Measurements from ENCODE around the gene HTT-AS. TPM values are rescaled to one million over a fixed set of nuclear protein-coding genes. Genes with fewer than 3 reads are reported as not detected.
A peak's percentile ranks its signal among the peaks of the same experiment; 100 is the strongest.

The HTT-AS gene
- total and polyA plus RNA-seq, 2 experiments from 2014 or later: not detected

DNA sequence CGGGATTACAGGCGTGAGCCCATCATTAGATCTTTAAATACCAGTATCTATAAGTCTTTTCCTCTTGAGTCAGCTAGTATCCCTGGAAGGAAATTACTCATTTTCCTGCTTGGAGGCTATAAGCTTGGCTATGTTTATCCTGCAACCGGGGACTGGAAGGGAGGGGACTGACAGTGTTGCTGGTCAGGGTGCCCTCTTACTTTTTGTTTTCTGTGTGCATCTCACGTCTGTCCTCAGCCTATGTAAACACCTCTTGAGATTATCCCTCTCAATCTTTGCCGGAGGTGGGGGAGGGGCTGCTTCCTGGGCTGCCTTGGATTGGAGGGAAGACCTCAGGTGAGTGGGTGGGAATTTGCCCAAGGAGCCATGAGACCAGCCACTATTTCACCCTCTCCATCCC, 37.1 kb upstream of the HTT-AS start:
- no peak overlapping the region for H2AFZ ChIP-seq
- H3F3A ChIP-seq (ENCODE audit: insufficient read depth): peaks cover 39% of the 10 kb centered on the region
- H3K4me2 ChIP-seq (ENCODE audit: unreplicated experiment): no peak overlapping the region
- no peaks in the 10 kb centered on the region for H4K20me1 ChIP-seq (ENCODE audit: insufficient read depth)
- WGBS, 2 experiments (ENCODE audit: low coverage in 1 of 2, low lambda C conversion rate in 2 of 2, missing lambda C conversion rate in 2 of 2): 27 to 39% methylated on average over 5 of the region's 5 CpGs
- H3K79me2 ChIP-seq (ENCODE audit: insufficient read depth): peaks cover 17% of the 10 kb centered on the region
- no peak for TF ChIP-seq EZH2 (IDR thresholded peaks at IDR 0.05; ENCODE audit: insufficient read depth, poor library complexity, severe bottlenecking)
- no peak overlapping the region for H3K9ac ChIP-seq
- H3K4me3 ChIP-seq: no peak overlapping the region
- H3K9me3 ChIP-seq (ENCODE audit: low read depth): no peaks in the 10 kb centered on the region
- peaks cover 65% of the 10 kb centered on the region for H3K4me1 ChIP-seq (ENCODE audit: insufficient read depth)
- peak; percentile 74 for DNase-seq
- H3K9me2 ChIP-seq (ENCODE audit: insufficient read depth): no peaks in the 10 kb centered on the region
- in situ Hi-C loops (cut with MboI): no loop called here
- no peaks in the 10 kb centered on the region for H3K27me3 ChIP-seq (replicated peaks; ENCODE audit: insufficient read depth)
- no peak overlapping the region for H3K27ac ChIP-seq
- peaks cover 7% of the 10 kb centered on the region for H3K36me3 ChIP-seq (ENCODE audit: low read depth)

DNA sequence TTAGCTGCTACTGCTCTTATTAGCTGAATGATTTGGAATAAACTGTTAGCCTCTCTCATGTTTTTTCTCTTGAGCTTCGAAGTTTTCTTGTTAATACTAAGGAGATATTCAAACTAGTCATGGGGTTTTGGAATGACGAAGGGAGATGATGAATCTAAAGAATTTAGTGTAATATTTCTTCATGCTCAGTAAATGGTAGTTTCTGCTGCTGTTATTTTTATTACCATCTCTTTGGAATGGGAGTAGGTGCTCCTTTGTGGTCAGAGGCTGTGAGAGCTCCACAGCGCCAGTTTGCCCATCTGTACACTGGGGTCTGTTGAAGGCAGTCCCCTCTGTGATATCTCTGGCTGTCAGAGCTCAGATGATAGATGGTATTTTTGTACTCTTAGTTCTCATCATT, 33.9 kb upstream of the HTT-AS start:
- Histone ChIP-seq H3K36me3 (ENCODE audit: low read depth) (peaks cover 3% of the 10 kb centered on the region; the same call in 1 of the 2 replicates), H4K20me1 (ENCODE audit: insufficient read depth) (no peaks in the 10 kb centered on the region), H3K9ac (peak overlapping the region; percentile 53), H3K9me2 (ENCODE audit: insufficient read depth) (no peaks in the 10 kb centered on the region), H3K27me3 (replicated peaks; ENCODE audit: insufficient read depth) (no peaks in the 10 kb centered on the region), H3K4me1 (ENCODE audit: insufficient read depth) (peaks cover 44% of the 10 kb centered on the region), H3K9me3 (ENCODE audit: low read depth) (no peaks in the 10 kb centered on the region), H3F3A (ENCODE audit: insufficient read depth) (peaks cover 40% of the 10 kb centered on the region), H3K4me3 (no peak overlapping the region), H3K4me2 (ENCODE audit: unreplicated experiment) (peak overlapping the region; percentile 62), H3K27ac (peak overlapping the region; percentile 67), H2AFZ (no peak overlapping the region), H3K79me2 (ENCODE audit: insufficient read depth) (peaks cover 17% of the 10 kb centered on the region)
- no peak for TF ChIP-seq EZH2 (IDR thresholded peaks at IDR 0.05; ENCODE audit: insufficient read depth, poor library complexity, severe bottlenecking)
- no peak for TF ChIP-seq EZH2phosphoT487 (IDR thresholded peaks at IDR 0.05; ENCODE audit: insufficient read depth, low read depth)
- peak; percentile 52 for DNase-seq
- 80 to 85% methylated on average over 3 of the region's 3 CpGs for WGBS, 2 experiments (ENCODE audit: low coverage in 1 of 2, low lambda C conversion rate in 2 of 2, missing lambda C conversion rate in 2 of 2)
- in situ Hi-C loops (cut with MboI): no loop called here

DNA sequence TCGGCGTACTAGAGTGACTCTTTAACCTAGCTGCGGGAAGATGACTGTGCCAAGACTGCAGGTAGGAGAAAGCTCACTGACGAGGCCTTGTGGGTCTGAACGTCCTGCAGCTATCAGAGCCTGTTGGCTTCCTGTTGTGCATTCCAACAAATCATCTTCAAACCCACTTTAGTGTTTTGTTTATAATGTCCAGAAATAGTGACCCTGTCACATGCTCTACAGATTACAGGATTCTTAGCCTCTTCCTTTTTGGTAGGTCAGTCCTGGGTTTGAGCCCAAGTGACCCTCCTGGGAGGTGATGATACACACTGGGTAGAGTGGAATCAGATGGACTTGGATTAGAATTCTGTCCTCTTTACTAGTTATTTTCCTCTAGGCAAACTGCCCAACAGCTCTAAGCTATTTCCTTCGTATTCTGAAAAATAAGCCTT, 33.4 kb upstream of the HTT-AS start:
- no peaks in the 10 kb centered on the region for H4K20me1 ChIP-seq (ENCODE audit: insufficient read depth)
- H3K27me3 ChIP-seq (replicated peaks; ENCODE audit: insufficient read depth): no peaks in the 10 kb centered on the region
- peak overlapping the region; percentile 62 for H3K4me2 ChIP-seq (ENCODE audit: unreplicated experiment)
- DNase-seq: peak; percentile 49
- 50 to 53% methylated on average over 6 of the region's 6 CpGs for WGBS, 2 experiments (ENCODE audit: low coverage in 1 of 2, low lambda C conversion rate in 2 of 2, missing lambda C conversion rate in 2 of 2)
- peaks cover 40% of the 10 kb centered on the region for H3F3A ChIP-seq (ENCODE audit: insufficient read depth)
- peak overlapping the region; percentile 53 for H3K9ac ChIP-seq
- H3K4me1 ChIP-seq (ENCODE audit: insufficient read depth): peaks cover 39% of the 10 kb centered on the region
- no peak for TF ChIP-seq EZH2phosphoT487 (IDR thresholded peaks at IDR 0.05; ENCODE audit: insufficient read depth, low read depth)
- TF ChIP-seq EZH2 (IDR thresholded peaks at IDR 0.05; ENCODE audit: insufficient read depth, poor library complexity, severe bottlenecking): no peak
- peak overlapping the region; percentile 67 for H3K27ac ChIP-seq
- H3K36me3 ChIP-seq (ENCODE audit: low read depth): peaks cover 3% of the 10 kb centered on the region; the same call in 1 of the 2 replicates
- peaks cover 18% of the 10 kb centered on the region for H3K79me2 ChIP-seq (ENCODE audit: insufficient read depth)
- H2AFZ ChIP-seq: no peak overlapping the region
- H3K4me3 ChIP-seq: no peak overlapping the region
- no peaks in the 10 kb centered on the region for H3K9me3 ChIP-seq (ENCODE audit: low read depth)
- H3K9me2 ChIP-seq (ENCODE audit: insufficient read depth): no peaks in the 10 kb centered on the region
- in situ Hi-C loops (cut with MboI): no loop called here

DNA sequence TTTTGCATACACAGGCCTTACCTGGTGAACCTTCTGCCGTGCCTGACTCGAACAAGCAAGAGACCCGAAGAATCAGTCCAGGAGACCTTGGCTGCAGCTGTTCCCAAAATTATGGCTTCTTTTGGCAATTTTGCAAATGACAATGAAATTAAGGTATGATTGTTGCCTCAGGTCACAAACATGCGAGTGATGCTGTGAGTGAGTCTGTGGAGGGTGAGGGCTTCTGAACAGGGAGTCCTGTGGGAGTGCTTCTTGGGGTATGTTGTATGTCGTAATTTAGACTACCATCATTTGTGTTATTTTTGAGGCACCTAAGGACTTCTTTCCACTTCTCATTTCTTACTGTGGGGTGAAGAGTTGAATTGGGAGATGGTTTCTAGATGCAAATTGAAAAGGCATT, 32.9 kb upstream of the HTT-AS start:
- WGBS, 2 experiments (ENCODE audit: low coverage in 1 of 2, low lambda C conversion rate in 2 of 2, missing lambda C conversion rate in 2 of 2): 54 to 55% methylated on average over 5 of the region's 5 CpGs
- Histone ChIP-seq H3K36me3 (ENCODE audit: low read depth) (peaks cover 3% of the 10 kb centered on the region; the same call in 1 of the 2 replicates), H3K4me3 (no peak overlapping the region), H3K27ac (peak overlapping the region; percentile 67), H4K20me1 (ENCODE audit: insufficient read depth) (no peaks in the 10 kb centered on the region), H2AFZ (no peak overlapping the region), H3K9ac (peak overlapping the region; percentile 53), H3K9me2 (ENCODE audit: insufficient read depth) (no peaks in the 10 kb centered on the region), H3K4me2 (ENCODE audit: unreplicated experiment) (peak overlapping the region; percentile 62), H3K9me3 (ENCODE audit: low read depth) (no peaks in the 10 kb centered on the region), H3F3A (ENCODE audit: insufficient read depth) (peaks cover 38% of the 10 kb centered on the region), H3K4me1 (ENCODE audit: insufficient read depth) (peaks cover 38% of the 10 kb centered on the region), H3K79me2 (ENCODE audit: insufficient read depth) (peaks cover 23% of the 10 kb centered on the region), H3K27me3 (replicated peaks; ENCODE audit: insufficient read depth) (no peaks in the 10 kb centered on the region)
- no peak for TF ChIP-seq EZH2 (IDR thresholded peaks at IDR 0.05; ENCODE audit: insufficient read depth, poor library complexity, severe bottlenecking)
- peak; percentile 42 for DNase-seq
- in situ Hi-C loops (cut with MboI): no loop called here
